VCaP (cell line): ENCODE data around the gene PGBD5.

Source experiments
- H3K27ac ChIP-seq: fragments of 450-650 bp; 2 replicates; pipeline ENCODE4 v1.5.1; 2017
- TF ChIP-seq, protein P1 (sequence below): fragments of 450-650 bp; conservative IDR thresholded peaks from 2 replicates; pipeline ENCODE4 v1.5.1; 2017; ENCODE audit warnings: mild to moderate bottlenecking, moderate library complexity

PGBD5 gene

GRCh38 chr1:230267338-230268065 lies 158.6 kb downstream of the PGBD5 start:
- TF ChIP-seq, protein P1, sequence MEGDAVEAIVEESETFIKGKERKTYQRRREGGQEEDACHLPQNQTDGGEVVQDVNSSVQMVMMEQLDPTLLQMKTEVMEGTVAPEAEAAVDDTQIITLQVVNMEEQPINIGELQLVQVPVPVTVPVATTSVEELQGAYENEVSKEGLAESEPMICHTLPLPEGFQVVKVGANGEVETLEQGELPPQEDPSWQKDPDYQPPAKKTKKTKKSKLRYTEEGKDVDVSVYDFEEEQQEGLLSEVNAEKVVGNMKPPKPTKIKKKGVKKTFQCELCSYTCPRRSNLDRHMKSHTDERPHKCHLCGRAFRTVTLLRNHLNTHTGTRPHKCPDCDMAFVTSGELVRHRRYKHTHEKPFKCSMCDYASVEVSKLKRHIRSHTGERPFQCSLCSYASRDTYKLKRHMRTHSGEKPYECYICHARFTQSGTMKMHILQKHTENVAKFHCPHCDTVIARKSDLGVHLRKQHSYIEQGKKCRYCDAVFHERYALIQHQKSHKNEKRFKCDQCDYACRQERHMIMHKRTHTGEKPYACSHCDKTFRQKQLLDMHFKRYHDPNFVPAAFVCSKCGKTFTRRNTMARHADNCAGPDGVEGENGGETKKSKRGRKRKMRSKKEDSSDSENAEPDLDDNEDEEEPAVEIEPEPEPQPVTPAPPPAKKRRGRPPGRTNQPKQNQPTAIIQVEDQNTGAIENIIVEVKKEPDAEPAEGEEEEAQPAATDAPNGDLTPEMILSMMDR: no peak
- H3K27ac ChIP-seq: peak overlapping the region; percentile 94

DNA sequence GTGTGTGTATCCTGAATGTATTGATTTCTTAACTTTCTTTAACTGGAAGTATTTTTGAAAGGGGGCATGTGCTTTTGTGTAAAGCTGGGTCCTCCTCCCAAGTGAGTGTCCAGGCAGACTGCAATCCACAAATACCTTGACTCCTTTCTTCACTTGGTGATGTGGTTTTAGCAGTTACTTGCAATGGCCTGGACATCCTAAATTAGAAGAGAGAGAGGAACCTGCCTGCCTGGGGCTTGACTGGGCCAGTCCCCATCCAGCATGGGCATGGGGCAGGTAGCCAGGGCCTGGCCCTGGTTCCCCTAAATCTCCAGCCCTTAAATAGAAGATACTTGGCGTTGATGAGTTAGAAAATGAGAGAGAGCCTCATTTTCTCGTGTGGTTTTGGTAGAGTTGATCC lies 159.7 kb downstream of the PGBD5 start:
- TF ChIP-seq, protein P1: no peak
- peak overlapping the region; percentile 94; the same call in 1 of the 2 replicates for H3K27ac ChIP-seq

DNA sequence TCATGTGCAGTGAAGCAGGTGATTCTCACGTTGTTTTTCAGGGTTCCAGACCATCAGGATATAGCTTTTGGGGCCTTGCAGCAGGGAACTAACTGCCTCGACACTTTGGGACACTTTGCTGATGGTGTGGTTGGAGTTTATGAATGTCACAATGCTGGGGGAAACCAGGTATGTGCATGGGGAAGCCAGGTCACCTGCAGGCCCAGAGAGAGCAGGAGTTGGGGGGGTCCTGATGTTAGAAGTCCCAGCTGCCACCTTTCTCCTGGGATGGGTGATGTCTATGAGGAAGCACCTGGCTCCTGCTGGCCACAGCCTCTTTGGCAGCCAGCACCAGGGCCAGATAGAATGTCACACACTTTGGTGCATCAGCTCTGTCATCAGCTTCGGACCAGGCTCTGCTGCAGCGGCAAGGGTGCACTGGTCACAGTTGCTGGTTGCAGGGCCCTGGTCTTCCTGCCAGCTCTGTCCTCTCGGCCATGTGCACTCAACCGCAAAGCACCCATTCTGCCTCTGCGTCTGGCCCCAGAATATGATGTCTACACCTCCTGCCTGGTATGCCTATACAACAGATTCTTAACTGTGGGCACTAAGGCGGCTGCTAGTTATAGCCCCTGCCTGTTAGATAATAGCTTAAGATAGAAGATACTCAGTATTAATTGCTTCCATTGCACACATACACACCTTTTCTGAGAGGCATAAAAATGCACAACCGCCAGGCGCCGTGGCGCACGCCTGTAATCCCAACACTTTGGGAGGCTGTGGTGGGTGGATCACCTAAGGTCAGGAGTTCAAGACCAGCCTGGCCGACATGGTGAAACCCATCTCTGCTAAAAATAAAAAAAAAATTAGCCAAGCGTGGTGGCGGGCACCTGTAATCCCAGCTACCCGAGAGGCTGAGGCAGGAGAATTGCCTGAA lies 160.7 kb downstream of the PGBD5 start:
- TF ChIP-seq, protein P1: no peak
- H3K27ac ChIP-seq: no peak overlapping the region
